Body of pancreas (tissue), 4 donors: ENCODE measurements around the gene OSBPL2.

ENCODE experiments used
- CTCF ChIP-seq, 7 experiments: fragments of 450-650 bp in 4 of 7; fragments of 200-600 bp in 3 of 7; sonication (generic) in 3 of 7; IDR thresholded peaks; one replicate each; pipeline ENCODE4 v1.5.1; 2016 to 2019; ENCODE audit warnings: antibody characterized with exemption in 7 of 7
- POLR2A ChIP-seq, 3 donors: fragments of 450-650 bp; IDR thresholded peaks; one replicate each; pipeline ENCODE4 v1.6.1; 2016; ENCODE audit warnings: antibody characterized with exemption in 3 of 3, mild to moderate bottlenecking in 2 of 3

- TF ChIP-seq CTCF (IDR thresholded peaks at IDR 0.05) (no peak), POLR2A (IDR thresholded peaks at IDR 0.05) (no peak)
These were observed 85.0 kb downstream of the OSBPL2 start for GRCh38 chr20:62323146-62323979.
